Activated CD8-positive, alpha-beta T cell treated with anti-CD3 and anti-CD28 coated beads for 36 hours (primary cell): ENCODE results near the gene ELAVL3. TPM values are rescaled to one million over a fixed set of nuclear protein-coding genes. Genes with fewer than 3 reads are reported as not detected.

Source experiments
- ATAC-seq: fragments of 200-7000 bp; cut with Tn5 transposase; one replicate; pipeline ENCODE4 v1.10.0; 2021; ENCODE audit warnings: mild to moderate bottlenecking, moderate library complexity
- CTCF ChIA-PET: fragments of 350-600 bp; sonication (Branson Sonifier 250); formaldehyde crosslinking; loops from one replicate; lab custom pipeline; 2021; ENCODE audit warnings: antibody characterized with exemption; lab: Charles Lee
- POLR2A ChIA-PET: fragments of 350-600 bp; sonication (Branson Sonifier 250); formaldehyde crosslinking; loops from one replicate; lab custom pipeline; 2021; ENCODE audit warnings: antibody characterized with exemption; lab: Charles Lee
- DNase-seq: peaks from one replicate; pipeline ENCODE4 v3.0.0-alpha.2; 2020
- H3K27ac Mint-ChIP-seq: one replicate; pipeline ENCODE4 v1.8.0; 2021; ENCODE audit warnings: mild to moderate bottlenecking, mixed read lengths
- H3K27me3 Mint-ChIP-seq: one replicate; pipeline ENCODE4 v1.8.0; 2021; ENCODE audit warnings: mixed read lengths
- H3K36me3 Mint-ChIP-seq: one replicate; pipeline ENCODE4 v1.8.0; 2021; ENCODE audit warnings: low read depth, mixed read lengths
- H3K4me1 Mint-ChIP-seq: one replicate; pipeline ENCODE4 v1.8.0; 2021; ENCODE audit warnings: low read depth, mixed read lengths
- H3K4me3 Mint-ChIP-seq: one replicate; pipeline ENCODE4 v1.8.0; 2021; ENCODE audit warnings: mild to moderate bottlenecking, moderate library complexity, mixed read lengths
- H3K9me3 Mint-ChIP-seq: one replicate; pipeline ENCODE4 v1.8.0; 2021; ENCODE audit warnings: mixed read lengths
- intact Hi-C: fragments of 100-400 bp; cut with micrococcal nuclease; formaldehyde crosslinking; loops from one replicate; pipeline ENCODE4 v1.10.0; 2022
- total RNA-seq, 2 experiments: library from RNA; stranded (reverse); gene quantifications; one replicate each; pipeline ENCODE4 v1.2.3, GENCODE V29; 2021
- TF ChIP-seq, protein P1 (sequence below): fragments of 200-600 bp; IDR thresholded peaks from one replicate; pipeline ENCODE4 v1.8.0; 2022; ENCODE audit warnings: antibody characterized with exemption, mild to moderate bottlenecking

ELAVL3 gene
- total RNA-seq, 2 experiments from 2014 or later, result not detected

DNA sequence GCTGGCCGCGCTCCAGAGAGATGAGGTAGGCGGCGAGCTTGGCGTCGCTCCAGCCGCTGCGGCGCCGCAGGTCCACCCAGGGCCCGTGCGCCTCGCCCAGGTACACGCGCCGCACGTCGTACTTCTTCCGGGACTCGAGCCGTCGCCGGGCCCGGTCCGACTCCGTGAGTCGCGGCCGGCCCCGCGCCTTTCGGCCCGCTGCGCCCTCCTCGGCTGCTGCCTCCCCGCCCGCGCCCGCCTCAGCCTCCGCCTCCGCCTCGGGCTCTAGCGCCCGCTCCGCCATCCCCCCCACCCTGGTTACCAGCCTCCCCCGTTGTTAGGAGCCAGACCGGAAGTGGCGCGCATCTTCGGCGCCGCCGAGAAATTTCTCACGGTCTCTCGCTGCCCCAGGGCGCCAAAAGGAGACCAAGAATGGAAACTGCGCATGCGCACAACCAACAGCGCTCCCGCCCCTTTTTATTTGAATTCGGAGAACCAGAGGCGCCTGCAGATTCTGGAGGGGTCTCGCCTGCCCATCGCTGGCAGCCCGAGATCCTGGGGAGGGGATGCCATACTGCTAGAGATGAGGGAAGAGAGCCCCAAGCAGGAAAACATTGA, 24.8 kb upstream of the ELAVL3 start, which contains the start of gene ZNF653:
Gene ZNF653 (minus strand): TSS at position 336 of the 597 bp plus-strand sequence. CDS start 53 bp downstream, at position 283.
- peaks cover 12% of the 10 kb centered on the region for H3K4me1 Mint-ChIP-seq
- DNase-seq (peak; percentile 96), ATAC-seq (peak; percentile 68)
- H3K4me3 Mint-ChIP-seq, result peak within 1 kb of the TSS; percentile 86
- peak within 1 kb of the TSS; percentile 91 for H3K27ac Mint-ChIP-seq
- TF ChIP-seq, protein P1, sequence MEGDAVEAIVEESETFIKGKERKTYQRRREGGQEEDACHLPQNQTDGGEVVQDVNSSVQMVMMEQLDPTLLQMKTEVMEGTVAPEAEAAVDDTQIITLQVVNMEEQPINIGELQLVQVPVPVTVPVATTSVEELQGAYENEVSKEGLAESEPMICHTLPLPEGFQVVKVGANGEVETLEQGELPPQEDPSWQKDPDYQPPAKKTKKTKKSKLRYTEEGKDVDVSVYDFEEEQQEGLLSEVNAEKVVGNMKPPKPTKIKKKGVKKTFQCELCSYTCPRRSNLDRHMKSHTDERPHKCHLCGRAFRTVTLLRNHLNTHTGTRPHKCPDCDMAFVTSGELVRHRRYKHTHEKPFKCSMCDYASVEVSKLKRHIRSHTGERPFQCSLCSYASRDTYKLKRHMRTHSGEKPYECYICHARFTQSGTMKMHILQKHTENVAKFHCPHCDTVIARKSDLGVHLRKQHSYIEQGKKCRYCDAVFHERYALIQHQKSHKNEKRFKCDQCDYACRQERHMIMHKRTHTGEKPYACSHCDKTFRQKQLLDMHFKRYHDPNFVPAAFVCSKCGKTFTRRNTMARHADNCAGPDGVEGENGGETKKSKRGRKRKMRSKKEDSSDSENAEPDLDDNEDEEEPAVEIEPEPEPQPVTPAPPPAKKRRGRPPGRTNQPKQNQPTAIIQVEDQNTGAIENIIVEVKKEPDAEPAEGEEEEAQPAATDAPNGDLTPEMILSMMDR, result no peak
- ChIA-PET POLR2A (interaction anchor here (0.6 to 1.8 kb wide), 3 partner anchors 23 to 239 kb away, joined by 3 to 8 read pairs (median 4); partner anchors contain the start of gene ECSIT), CTCF (no interaction called here)
- intact Hi-C loops, result no loop called here
- peaks cover 17% of the 10 kb centered on the region for H3K36me3 Mint-ChIP-seq
- no peaks in the 10 kb centered on the region for H3K9me3 Mint-ChIP-seq
- no peaks in the 10 kb centered on the region for H3K27me3 Mint-ChIP-seq

DNA sequence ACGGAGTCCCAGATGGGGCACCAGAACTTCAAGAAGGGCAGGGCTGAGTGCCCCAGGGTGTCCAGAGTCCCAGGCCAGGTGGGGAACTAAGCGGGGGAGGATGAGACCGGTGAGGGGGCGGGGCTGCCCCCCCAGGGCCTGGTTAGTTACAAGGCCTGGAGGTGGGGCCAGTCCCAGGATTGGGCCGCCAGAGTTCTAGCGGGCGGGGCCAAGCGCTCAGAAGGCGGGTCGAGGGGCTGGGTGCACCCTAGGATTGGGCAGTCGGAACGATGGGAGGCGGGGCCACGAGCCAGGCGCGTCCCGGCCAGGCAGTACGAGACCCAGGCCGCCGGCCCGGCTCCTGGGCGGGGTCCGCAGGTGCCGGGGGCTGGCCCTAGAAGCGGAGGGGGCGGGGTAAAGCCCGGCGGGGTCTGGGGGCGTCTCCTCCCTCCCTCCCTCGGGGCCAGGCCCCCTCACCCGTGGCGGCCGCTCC, 24.2 kb upstream of the ELAVL3 start:
- CTCF ChIA-PET, result interaction anchor here (0.9 kb wide), 1 partner anchor 23 kb away, joined by 3 read pairs; no protein-coding TSS in a partner anchor

DNA sequence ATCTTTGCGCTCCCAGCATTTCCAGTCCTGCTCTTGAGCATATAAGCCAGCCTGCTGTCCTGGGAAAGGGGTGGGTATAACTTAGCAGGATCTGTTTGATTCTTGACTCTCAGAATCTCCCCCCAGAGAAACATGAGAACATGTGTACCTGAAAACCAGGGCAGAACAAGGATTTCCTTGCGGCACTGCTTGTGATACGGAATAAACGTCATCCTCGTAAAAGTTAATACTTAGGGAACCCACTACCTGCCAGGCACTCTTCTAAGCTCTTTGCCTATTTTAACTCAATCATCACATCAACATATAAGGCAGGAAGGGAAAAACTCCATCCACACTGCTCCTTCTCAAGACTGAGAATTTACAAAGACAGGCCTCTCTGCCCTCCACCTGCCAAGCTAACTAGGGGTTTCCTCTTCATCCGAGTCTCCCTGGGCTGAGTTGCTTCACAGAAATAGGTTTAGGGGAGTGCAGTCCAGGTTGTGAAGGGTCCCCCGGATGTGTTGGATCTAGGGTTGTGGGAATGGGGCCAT, 23.7 kb upstream of the ELAVL3 start:
- Mint-ChIP-seq H3K27ac (peak overlapping the region; percentile 87), H3K9me3 (no peaks in the 10 kb centered on the region), H3K36me3 (peaks cover 20% of the 10 kb centered on the region), H3K27me3 (no peaks in the 10 kb centered on the region), H3K4me3 (peak overlapping the region; percentile 86), H3K4me1 (peaks cover 12% of the 10 kb centered on the region)
- POLR2A ChIA-PET, result interaction anchor here (1.0 kb wide), 1 partner anchor 17 kb away, joined by 3 read pairs; no protein-coding TSS in a partner anchor
- CTCF ChIA-PET, result interaction anchor here (0.9 kb wide), 1 partner anchor 22 kb away, joined by 3 read pairs; no protein-coding TSS in a partner anchor
- no peak for ATAC-seq
- TF ChIP-seq, protein P1, result no peak
- DNase-seq, result no peak
- intact Hi-C loops, result no loop called here

More for the DNA sequence above, 24.2 kb upstream of the ELAVL3 start:
- Mint-ChIP-seq H3K4me3 (peak overlapping the region; percentile 86), H3K9me3 (no peaks in the 10 kb centered on the region), H3K27me3 (no peaks in the 10 kb centered on the region), H3K27ac (peak overlapping the region; percentile 87), H3K36me3 (peaks cover 17% of the 10 kb centered on the region), H3K4me1 (peaks cover 12% of the 10 kb centered on the region)
- POLR2A ChIA-PET, result interaction anchor here (0.6 to 1.0 kb wide), 2 partner anchors 17 to 239 kb away, joined by 3 to 4 read pairs; no protein-coding TSS in a partner anchor
- ATAC-seq (peak; percentile 95), DNase-seq (peak; percentile 98)
- TF ChIP-seq, protein P1, result no peak
- intact Hi-C loops, result no loop called here

DNA sequence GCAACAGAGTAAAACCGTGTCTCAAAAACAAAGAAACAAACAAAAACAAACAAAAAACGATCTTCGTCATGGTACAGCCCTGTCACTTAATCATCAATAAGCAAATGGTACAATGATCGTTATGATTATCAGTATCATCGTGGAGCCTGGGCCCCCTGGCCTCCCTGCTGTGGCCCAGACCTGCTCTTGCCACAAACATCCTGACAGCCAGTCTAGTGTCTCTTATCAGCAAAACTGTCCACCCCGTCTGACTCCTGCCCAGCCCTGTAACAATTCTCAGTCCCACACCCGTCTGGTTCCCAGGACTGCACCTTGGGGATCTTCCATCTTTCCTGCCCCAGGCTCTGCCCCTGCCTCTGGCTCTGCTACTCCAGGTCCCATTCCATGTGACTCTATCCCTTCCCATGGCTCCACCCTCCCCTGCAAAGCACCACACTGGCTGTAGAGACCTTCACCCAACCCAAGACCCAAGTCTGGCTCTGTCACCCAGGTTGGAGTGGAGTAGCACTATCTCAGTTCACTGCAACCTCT, 19.1 kb upstream of the ELAVL3 start:
- DNase-seq, result no peak
- H3K9me3 Mint-ChIP-seq, result no peaks in the 10 kb centered on the region
- intact Hi-C loops, result no loop called here
- H3K27me3 Mint-ChIP-seq, result no peaks in the 10 kb centered on the region
- H3K27ac Mint-ChIP-seq, result no peak overlapping the region
- POLR2A ChIA-PET, result no interaction called here
- peaks cover 7% of the 10 kb centered on the region for H3K4me1 Mint-ChIP-seq
- ATAC-seq, result no peak
- H3K4me3 Mint-ChIP-seq, result no peak overlapping the region
- CTCF ChIA-PET, result no interaction called here
- TF ChIP-seq, protein P1, result no peak
- H3K36me3 Mint-ChIP-seq, result peaks cover 16% of the 10 kb centered on the region
